HepG2 (cell line): ENCODE measurements around the gene CRLF3. TPM values are rescaled to one million over a fixed set of nuclear protein-coding genes. Genes with fewer than 3 reads are reported as not detected.

Experiments used
- ATAC-seq: fragments of 200-7000 bp; cut with Tn5 transposase; 3 replicates; pipeline ENCODE4 v1.9.1; 2020; ENCODE audit warnings: mild to moderate bottlenecking, moderate library complexity
- BruUV-seq: library from RNA; stranded (reverse); fragments of 400-500 nt; replicated peaks from 2 replicates; lab custom pipeline; 2021; lab: Mats Ljungman, UMichigan
- CTCF ChIA-PET: fragments of 300-600 bp; formaldehyde crosslinking; extraction: SDS; loops from one replicate; lab custom pipeline; 2021; ENCODE audit warnings: low total read pairs, inconsistent platforms, low intra/inter-chr PET ratio; lab: Yijun Ruan, JAX
- POLR2A ChIA-PET: fragments of 350-600 bp; sonication (Branson Sonifier 250); formaldehyde crosslinking; loops from one replicate; lab custom pipeline; 2020; ENCODE audit warnings: antibody characterized with exemption, inconsistent platforms; lab: Yijun Ruan, JAX
- DNase-seq: peaks from one replicate; pipeline ENCODE4 v3.0.0-alpha.2; 2015; ENCODE audit warnings: low spot score
- FAIRE-seq: peaks from 3 replicates; lab custom pipeline; 2011; peaks lifted over from hg19 to GRCh38; lab: Jason Lieb, UNC
- H2AFZ ChIP-seq: one replicate; pipeline ENCODE4 v1.6.1; 2011; ENCODE audit warnings: low read length, inconsistent platforms
- H3K27ac ChIP-seq: fragments of 300-600 bp; 3 replicates; pipeline ENCODE4 v1.8.0; 2011; ENCODE audit warnings: mixed run types, mild to moderate bottlenecking, mixed read lengths, low read length, inconsistent platforms; ENCODE audit not compliant: insufficient read depth; ENCODE audit errors: extremely low read length
- H3K27me3 ChIP-seq, 2 experiments: fragments of 200-600 bp in 1 of 2; 2 replicates in 1 of 2; 3 replicates in 1 of 2; pipeline versions ENCODE4 v1.6.0 to v1.8.0; 2011; ENCODE audit warnings: low read length in 2 of 2, mild to moderate bottlenecking in 2 of 2, moderate library complexity in 2 of 2, inconsistent platforms in 1 of 2; ENCODE audit not compliant: insufficient read depth in 2 of 2, control insufficient read depth in 1 of 2
- H3K36me3 ChIP-seq, 2 experiments: fragments of 200-600 bp in 1 of 2; replicated peaks in 1 of 2; 2 replicates in 1 of 2; 3 replicates in 1 of 2; pipeline versions ENCODE4 v1.5.1 to v1.8.0; 2011; ENCODE audit warnings: low read length in 2 of 2, inconsistent platforms in 1 of 2; ENCODE audit not compliant: insufficient read depth in 2 of 2, control insufficient read depth in 1 of 2
- H3K4me1 ChIP-seq: 2 replicates; pipeline ENCODE4 v1.5.1; 2012; ENCODE audit warnings: low read length, inconsistent platforms; ENCODE audit not compliant: insufficient read depth
- H3K4me2 ChIP-seq: 2 replicates; pipeline ENCODE4 v1.6.0; 2011; ENCODE audit warnings: low read depth, low read length, inconsistent platforms
- H3K4me3 ChIP-seq, 3 experiments: fragments of 200-600 bp in 1 of 3; sonication (generic), shearing (Covaris generic) in 1 of 3; replicated peaks in 1 of 3; 2 replicates each; pipeline ENCODE4 v1.5.1; 2011 to 2016; ENCODE audit warnings: low read length in 3 of 3, inconsistent platforms in 2 of 3, low read depth in 2 of 3, mild to moderate bottlenecking in 2 of 3, control low read depth in 1 of 3, mixed read lengths in 1 of 3; ENCODE audit not compliant: insufficient read depth in 1 of 3
- H3K79me2 ChIP-seq: one replicate; pipeline ENCODE4 v1.6.1; 2011; ENCODE audit warnings: low read length, inconsistent platforms; ENCODE audit not compliant: insufficient read depth
- H3K9ac ChIP-seq: 2 replicates; pipeline ENCODE4 v1.6.0; 2011; ENCODE audit warnings: mild to moderate bottlenecking, low read depth, low read length, inconsistent platforms; ENCODE audit not compliant: insufficient read depth
- H3K9me3 ChIP-seq: 2 replicates; pipeline ENCODE4 v1.5.1; 2012; ENCODE audit warnings: mild to moderate bottlenecking, low read length
- H4K20me1 ChIP-seq: 2 replicates; pipeline ENCODE4 v1.6.0; 2011; ENCODE audit warnings: inconsistent platforms, mild to moderate bottlenecking, low read length, moderate library complexity; ENCODE audit not compliant: insufficient read depth
- AGO2 ChIP-seq: fragments of 200-400 bp; formaldehyde crosslinking; optimal IDR thresholded peaks from 2 replicates; pipeline ENCODE3; 2017; ENCODE audit warnings: mild to moderate bottlenecking, low read depth, low read length, moderate library complexity
- HBP1 ChIP-seq: IDR thresholded peaks from 2 replicates; pipeline ENCODE4 v1.6.1; 2016; ENCODE audit warnings: low read depth, control low read depth
- LCORL ChIP-seq, 2 experiments: fragments of 450-650 bp in 1 of 2; sonication (generic) in 1 of 2; formaldehyde crosslinking in 1 of 2; IDR thresholded peaks; 2 replicates each; pipeline versions ENCODE4 v1.5.0 to v1.6.1; 2017 to 2020; ENCODE audit warnings: antibody characterized with exemption in 1 of 2, missing genetic modification reagents in 1 of 2
- PAX8 ChIP-seq: sonication (generic); formaldehyde crosslinking; IDR thresholded peaks from 2 replicates; pipeline ENCODE4 v1.8.0; 2022; ENCODE audit warnings: mild to moderate bottlenecking, missing genetic modification reagents, borderline replicate concordance
- PCBP2 ChIP-seq: fragments of 200-400 bp; formaldehyde crosslinking; optimal IDR thresholded peaks from 2 replicates; pipeline ENCODE3; 2018; ENCODE audit warnings: low read length, low read depth; ENCODE audit not compliant: poor library complexity, severe bottlenecking
- PHF20 ChIP-seq: sonication (generic); formaldehyde crosslinking; IDR thresholded peaks from 2 replicates; pipeline ENCODE4 v1.5.0; 2020; ENCODE audit warnings: mild to moderate bottlenecking, missing genetic modification reagents
- POLR2AphosphoS5 ChIP-seq: IDR thresholded peaks from 2 replicates; pipeline ENCODE4 v1.6.1; 2012; ENCODE audit warnings: low read depth, low read length
- SNAPC5 ChIP-seq: sonication (generic); formaldehyde crosslinking; IDR thresholded peaks from 2 replicates; pipeline ENCODE4 v1.8.1; 2023; ENCODE audit warnings: mild to moderate bottlenecking, missing genetic modification reagents, borderline replicate concordance
- TERF1 ChIP-seq: sonication (generic); formaldehyde crosslinking; IDR thresholded peaks from 2 replicates; pipeline ENCODE4 v1.8.0; 2022; ENCODE audit warnings: mild to moderate bottlenecking, missing genetic modification reagents, moderate library complexity
- TP53 ChIP-seq: sonication (generic); formaldehyde crosslinking; conservative IDR thresholded peaks from 2 replicates; pipeline ENCODE4 v1.4.0; 2020; ENCODE audit warnings: missing genetic modification reagents
- ZFP62 ChIP-seq: sonication (generic); formaldehyde crosslinking; IDR thresholded peaks from 2 replicates; pipeline ENCODE4 v1.4.0; 2020; ENCODE audit warnings: missing genetic modification reagents
- ZNF761 ChIP-seq: sonication (generic); formaldehyde crosslinking; conservative IDR thresholded peaks from 2 replicates; pipeline ENCODE4 v1.4.0; 2020; ENCODE audit warnings: mild to moderate bottlenecking, missing genetic modification reagents
- WGBS: methylation state at CpG from one replicate; pipeline ENCODE4 v1.1.6; 2017; ENCODE audit warnings: low lambda C conversion rate; 5-methylcytosine and 5-hydroxymethylcytosine counted together
- in situ Hi-C: cut with HindIII; loops from 2 replicates; pipeline ENCODE4 v1.10.0; 2017; ENCODE audit warnings: low pct_unique_long_range_greater_than_20kb; ENCODE audit not compliant: extremely low pct_ligation_motif_present
- intact Hi-C: fragments of 100-400 bp; cut with micrococcal nuclease; formaldehyde crosslinking; loops from one replicate; pipeline ENCODE4 v1.10.0; 2022; ENCODE audit not compliant: unreplicated experiment
- polyA plus RNA-seq, 8 experiments: library from polyadenylated mRNA; depleted of rRNA in 3 of 8; stranded (reverse) in 7 of 8; unstranded in 1 of 8; fragments of >200 nt; fragmentation: Illumina TruSeq in 4 of 8; extraction: Trizol in 4 of 8; gene quantifications; 2 replicates each; pipeline versions ENCODE4 v1.2.1 to v1.2.3, GENCODE V29; 2011 to 2016; ENCODE audit warnings: low read depth in 4 of 8, missing spikeins in 1 of 8, mixed read lengths in 1 of 8; ENCODE audit not compliant: insufficient read depth in 1 of 8
- total RNA-seq, 5 experiments: library from RNA; depleted of rRNA; stranded (reverse); fragments of >200 nt; fragmentation: Illumina TruSeq; extraction: Trizol; gene quantifications; 2 replicates each; pipeline ENCODE4 v1.2.3, GENCODE V29; 2016; ENCODE audit warnings: low read depth in 1 of 5
- TF ChIP-seq, protein P1 (sequence below): sonication (generic); formaldehyde crosslinking; IDR thresholded peaks from 2 replicates; pipeline ENCODE4 v1.4.0; 2020; ENCODE audit warnings: missing genetic modification reagents

Gene CRLF3
- total and polyA plus RNA-seq, 2 of the 13 experiments (the other 11 are each of a cell fraction or from before 2014, with no cell fraction given) = 6.4 to 9.1 TPM

- TF ChIP-seq HBP1 (CRISPR knock-in tag) (no peak), POLR2AphosphoS5 (no peak), PAX8 (no peak)
These were observed 34.2 kb upstream of the CRLF3 start (continued) for GRCh38 chr17:30858556-30859250.

DNA sequence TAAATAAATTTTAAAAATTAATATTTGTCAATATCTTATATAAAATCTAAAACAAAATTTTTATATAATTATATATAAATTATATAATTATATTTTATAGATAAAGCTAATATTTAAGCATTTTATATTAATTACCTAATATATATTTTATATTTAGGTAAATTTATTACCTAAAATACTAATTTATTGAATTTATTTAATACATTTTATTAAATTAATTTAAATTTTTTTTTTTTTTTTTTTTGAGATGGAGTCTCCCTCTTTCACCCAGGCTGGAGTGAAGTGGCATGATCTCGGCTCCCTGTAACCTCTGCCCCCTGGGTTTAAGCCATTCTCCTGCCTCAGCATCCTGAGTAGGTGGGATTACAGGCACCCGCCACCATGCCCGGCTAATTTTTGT lies 29.7 kb upstream of the CRLF3 start:
- no peaks in the 10 kb centered on the region for H3K79me2 ChIP-seq
- in situ Hi-C loops = no loop called here
- BruUV-seq = no TSS peak
- 98% methylated on average over 3 of the region's 3 CpGs for WGBS
- H3K27ac ChIP-seq = no peak overlapping the region
- no peaks in the 10 kb centered on the region for H3K4me1 ChIP-seq
- ChIA-PET CTCF (no interaction called here), POLR2A (no interaction called here)
- intact Hi-C loops = no loop called here
- no peak overlapping the region for H3K4me3 ChIP-seq
- no peak overlapping the region for H3K4me2 ChIP-seq
- DNase-seq (no peak), FAIRE-seq (no peak), ATAC-seq (no peak)
- no peak for TF ChIP-seq PCBP2
- TF ChIP-seq AGO2 = no peak
- TF ChIP-seq PHF20 = no peak
- TF ChIP-seq TP53 = no peak
- no peak for TF ChIP-seq TERF1 (CRISPR knock-in tag)
- TF ChIP-seq LCORL (IDR thresholded peaks at IDR 0.05) = no peak
- TF ChIP-seq LCORL (CRISPR knock-in tag; IDR thresholded peaks at IDR 0.05) = no peak
- no peak for TF ChIP-seq ZFP62 (CRISPR knock-in tag)
- no peak for TF ChIP-seq SNAPC5
- TF ChIP-seq, protein P1, sequence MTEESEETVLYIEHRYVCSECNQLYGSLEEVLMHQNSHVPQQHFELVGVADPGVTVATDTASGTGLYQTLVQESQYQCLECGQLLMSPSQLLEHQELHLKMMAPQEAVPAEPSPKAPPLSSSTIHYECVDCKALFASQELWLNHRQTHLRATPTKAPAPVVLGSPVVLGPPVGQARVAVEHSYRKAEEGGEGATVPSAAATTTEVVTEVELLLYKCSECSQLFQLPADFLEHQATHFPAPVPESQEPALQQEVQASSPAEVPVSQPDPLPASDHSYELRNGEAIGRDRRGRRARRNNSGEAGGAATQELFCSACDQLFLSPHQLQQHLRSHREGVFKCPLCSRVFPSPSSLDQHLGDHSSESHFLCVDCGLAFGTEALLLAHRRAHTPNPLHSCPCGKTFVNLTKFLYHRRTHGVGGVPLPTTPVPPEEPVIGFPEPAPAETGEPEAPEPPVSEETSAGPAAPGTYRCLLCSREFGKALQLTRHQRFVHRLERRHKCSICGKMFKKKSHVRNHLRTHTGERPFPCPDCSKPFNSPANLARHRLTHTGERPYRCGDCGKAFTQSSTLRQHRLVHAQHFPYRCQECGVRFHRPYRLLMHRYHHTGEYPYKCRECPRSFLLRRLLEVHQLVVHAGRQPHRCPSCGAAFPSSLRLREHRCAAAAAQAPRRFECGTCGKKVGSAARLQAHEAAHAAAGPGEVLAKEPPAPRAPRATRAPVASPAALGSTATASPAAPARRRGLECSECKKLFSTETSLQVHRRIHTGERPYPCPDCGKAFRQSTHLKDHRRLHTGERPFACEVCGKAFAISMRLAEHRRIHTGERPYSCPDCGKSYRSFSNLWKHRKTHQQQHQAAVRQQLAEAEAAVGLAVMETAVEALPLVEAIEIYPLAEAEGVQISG (CRISPR knock-in tag) = no peak
- no peak for TF ChIP-seq ZNF761 (CRISPR knock-in tag)
- H4K20me1 ChIP-seq = no peaks in the 10 kb centered on the region
- H2AFZ ChIP-seq = no peak overlapping the region
- no peaks in the 10 kb centered on the region for H3K9me3 ChIP-seq
- H3K9ac ChIP-seq = no peak overlapping the region
- H3K36me3 ChIP-seq = peaks cover 5 to 30% of the 10 kb centered on the region in 2 experiments; a peak in 4 of 5 replicates
- H3K27me3 ChIP-seq = no peaks in the 10 kb centered on the region
